Mammary epithelial cell (primary cell): Measurements from ENCODE around the gene AQP12A.
"Not testable (repeated sequence)": the region's sequence is repeated elsewhere in the genome, so short reads cannot be mapped to it uniquely, and the experiment has no call there.

Source experiments
- CTCF ChIP-seq, 2 donors: IDR thresholded peaks in 1 of 2; conservative IDR thresholded peaks in 1 of 2; 2 replicates each; pipeline ENCODE4 v1.5.1; 2011 to 2012; ENCODE audit warnings: inconsistent platforms in 2 of 2, low read length in 2 of 2, mild to moderate bottlenecking in 2 of 2, control low read depth in 1 of 2, low read depth in 1 of 2; ENCODE audit not compliant: insufficient read depth in 1 of 2; ENCODE audit errors: extremely low read depth in 1 of 2
- EZH2 ChIP-seq: IDR thresholded peaks from 2 replicates; pipeline ENCODE4 v1.6.1; 2012; ENCODE audit warnings: low read length, inconsistent platforms, borderline replicate concordance

GRCh38 chr2:240700616-240701015 lies 8.9 kb downstream of the AQP12A start:
- TF ChIP-seq CTCF (conservative IDR thresholded peaks at IDR 0.05 in 1 of 2, IDR thresholded peaks at IDR 0.05 in 1 of 2; ENCODE audit: extremely low read depth in 1 of 2, insufficient read depth in 1 of 2, low read depth in 1 of 2, low read length in 2 of 2); EZH2: not testable (repeated sequence)
